ENCODE data around the gene KCNJ6. TPM values are rescaled to one million over a fixed set of nuclear protein-coding genes. Genes with fewer than 3 reads are reported as not detected.

KCNJ6 gene
- total and polyA plus RNA-seq, 2 of the 8 experiments (the other 6 are each of a cell fraction or from before 2014, with no cell fraction given), result 0.51 to 1.2 TPM

GRCh38 chr21:37568916-37569315 lies 347.3 kb downstream of the KCNJ6 start (continued):
- no peak for TF ChIP-seq TAF1 (IDR thresholded peaks at IDR 0.05; ENCODE audit: low read depth, low read length)
- no peak for TF ChIP-seq EZH2 (IDR thresholded peaks at IDR 0.05; ENCODE audit: low read depth, low read length, severe bottlenecking)
- no peak for TF ChIP-seq USF2 (IDR thresholded peaks at IDR 0.05; ENCODE audit: low read length)
- TF ChIP-seq SP4 (IDR thresholded peaks at IDR 0.05; ENCODE audit: low read length), result no peak
- TF ChIP-seq HDAC2 (IDR thresholded peaks at IDR 0.05; ENCODE audit: borderline replicate concordance in 1 of 2, low read depth in 2 of 2, low read length in 2 of 2), result no peak
